HG03135 (cell line): ENCODE measurements around the gene PRKCZ.

Source experiments
- ATAC-seq: cut with Tn5 transposase; IDR thresholded peaks from one replicate; pipeline ENCODE4 v1.9.1; 2021; ENCODE audit warnings: mild to moderate bottlenecking, moderate library complexity; ENCODE audit not compliant: unreplicated experiment

Gene PRKCZ

DNA sequence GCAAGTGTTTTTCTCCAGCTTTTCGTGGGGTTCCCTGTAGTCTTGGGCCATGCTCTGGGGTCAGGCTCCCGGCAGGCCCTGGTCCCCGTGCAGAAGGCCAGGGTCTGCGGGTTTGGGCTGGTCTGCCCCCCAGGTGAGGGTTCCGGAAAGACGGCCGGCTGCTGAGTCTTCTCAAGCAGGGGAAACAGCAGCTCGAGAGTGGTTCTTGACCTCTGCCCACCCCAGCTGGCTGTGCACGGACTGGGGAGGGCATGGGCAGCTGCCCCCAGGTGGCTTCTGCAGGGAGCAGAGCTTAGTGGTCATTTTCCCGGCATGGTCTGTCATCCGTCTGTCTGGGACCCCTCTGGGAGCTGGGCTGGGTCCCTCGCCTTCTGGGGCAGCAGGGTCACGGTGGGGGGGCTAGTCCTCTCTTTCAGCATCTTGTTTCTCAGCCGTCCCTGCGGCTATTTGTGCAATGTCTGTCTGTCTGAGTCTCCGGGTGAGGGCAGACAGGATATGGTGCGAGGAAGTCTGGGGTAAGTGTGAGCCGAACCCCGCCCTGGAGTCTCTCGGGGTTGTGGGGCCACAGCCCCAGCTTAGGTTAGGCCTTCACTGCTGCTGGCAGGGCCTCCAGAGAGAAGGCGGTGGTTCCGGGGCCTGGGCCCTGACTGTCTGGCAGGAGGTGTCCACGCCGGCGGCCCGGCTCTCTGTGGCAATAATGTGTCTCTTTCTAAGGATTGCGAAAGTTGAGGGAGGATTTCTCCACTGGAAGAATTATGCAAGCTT, 184.0 kb downstream of the PRKCZ start:
- ATAC-seq: peak; percentile 51

GRCh38 chr1:2234762-2235113, 184.5 kb downstream of the PRKCZ start:
- no peak for ATAC-seq
